Activated naive CD8-positive, alpha-beta T cell treated with anti-CD3 and anti-CD28 coated beads, Interleukin-2, amount 50 U/mL, for 16 hours (primary cell): ENCODE data around the gene P3H3.
"Not testable (repeated sequence)": the region's sequence is repeated elsewhere in the genome, so short reads cannot be mapped to it uniquely, and the experiment has no call there.

ENCODE experiments used
- DNase-seq: peaks from one replicate; pipeline ENCODE4 v3.0.0-alpha.2; 2020; ENCODE audit warnings: low read depth, low spot score

P3H3 gene

GRCh38 chr12:6888360-6888759 is 60.2 kb downstream of the P3H3 start:
- no peak for DNase-seq

- DNase-seq, result not testable (repeated sequence)
Observed at GRCh38 chr12:6888794-6889193, 60.6 kb downstream of the P3H3 start.
